GM19397 (cell line): ENCODE data around the gene OPHN1.
A peak's percentile ranks its signal among the peaks of the same experiment; 100 is the strongest.

Source experiments
- ATAC-seq: cut with Tn5 transposase; IDR thresholded peaks from one replicate; pipeline ENCODE4 v1.9.1; 2021; ENCODE audit warnings: mild to moderate bottlenecking, moderate library complexity; ENCODE audit not compliant: unreplicated experiment

OPHN1 gene, protein sequence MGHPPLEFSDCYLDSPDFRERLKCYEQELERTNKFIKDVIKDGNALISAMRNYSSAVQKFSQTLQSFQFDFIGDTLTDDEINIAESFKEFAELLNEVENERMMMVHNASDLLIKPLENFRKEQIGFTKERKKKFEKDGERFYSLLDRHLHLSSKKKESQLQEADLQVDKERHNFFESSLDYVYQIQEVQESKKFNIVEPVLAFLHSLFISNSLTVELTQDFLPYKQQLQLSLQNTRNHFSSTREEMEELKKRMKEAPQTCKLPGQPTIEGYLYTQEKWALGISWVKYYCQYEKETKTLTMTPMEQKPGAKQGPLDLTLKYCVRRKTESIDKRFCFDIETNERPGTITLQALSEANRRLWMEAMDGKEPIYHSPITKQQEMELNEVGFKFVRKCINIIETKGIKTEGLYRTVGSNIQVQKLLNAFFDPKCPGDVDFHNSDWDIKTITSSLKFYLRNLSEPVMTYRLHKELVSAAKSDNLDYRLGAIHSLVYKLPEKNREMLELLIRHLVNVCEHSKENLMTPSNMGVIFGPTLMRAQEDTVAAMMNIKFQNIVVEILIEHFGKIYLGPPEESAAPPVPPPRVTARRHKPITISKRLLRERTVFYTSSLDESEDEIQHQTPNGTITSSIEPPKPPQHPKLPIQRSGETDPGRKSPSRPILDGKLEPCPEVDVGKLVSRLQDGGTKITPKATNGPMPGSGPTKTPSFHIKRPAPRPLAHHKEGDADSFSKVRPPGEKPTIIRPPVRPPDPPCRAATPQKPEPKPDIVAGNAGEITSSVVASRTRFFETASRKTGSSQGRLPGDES

GRCh38 chrX:68433155-68433980 is at the start of gene OPHN1:
Gene OPHN1 (minus strand): TSS chrX:68433495. CDS start chrX:68433020, 475 bp downstream.
- ATAC-seq: no peak

DNA sequence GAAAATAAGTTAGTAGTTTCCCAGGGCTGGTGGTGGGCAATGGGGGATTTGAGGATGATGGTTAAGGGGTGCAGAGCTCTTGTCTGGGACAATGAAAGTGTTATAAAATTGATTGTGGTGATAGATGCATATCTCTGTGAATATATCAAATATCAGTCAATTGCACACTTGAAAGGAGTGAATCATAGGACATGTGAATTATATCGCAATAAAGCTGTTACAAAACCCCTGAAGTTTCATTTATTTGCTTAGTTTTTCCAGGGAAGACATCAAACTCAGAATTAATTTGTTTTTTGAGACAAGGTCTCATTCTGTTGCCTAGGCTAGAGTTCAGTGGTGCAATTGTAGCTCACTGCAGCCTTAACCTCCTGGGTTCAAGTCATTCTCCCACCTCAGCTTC is 47.7 kb upstream of the OPHN1 start:
- ATAC-seq: no peak

GRCh38 chrX:68464796-68465195 is 31.5 kb upstream of the OPHN1 start:
- no peak for ATAC-seq

DNA sequence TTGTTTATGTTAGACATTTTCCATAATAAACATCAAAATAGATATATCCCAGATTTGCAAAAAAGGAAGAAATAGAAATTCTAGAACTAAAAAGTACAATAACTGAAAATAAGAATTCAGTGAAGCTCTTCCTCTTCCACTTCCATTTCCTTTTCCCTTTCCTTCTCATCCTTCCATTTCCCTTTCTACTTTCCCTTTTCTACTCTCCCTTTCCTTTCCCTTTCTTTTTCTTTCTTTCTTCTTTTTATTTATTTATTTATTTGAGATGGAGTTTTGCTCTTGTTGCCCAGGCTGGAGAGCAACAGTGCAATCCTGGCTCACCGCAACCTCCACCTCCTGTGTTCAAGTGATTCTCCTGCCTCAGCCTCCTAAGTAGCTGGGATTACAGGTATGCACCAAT is 30.6 kb upstream of the OPHN1 start:
- no peak for ATAC-seq

GRCh38 chrX:68462653-68463052 is 29.4 kb upstream of the OPHN1 start:
- peak; percentile 61 for ATAC-seq

DNA sequence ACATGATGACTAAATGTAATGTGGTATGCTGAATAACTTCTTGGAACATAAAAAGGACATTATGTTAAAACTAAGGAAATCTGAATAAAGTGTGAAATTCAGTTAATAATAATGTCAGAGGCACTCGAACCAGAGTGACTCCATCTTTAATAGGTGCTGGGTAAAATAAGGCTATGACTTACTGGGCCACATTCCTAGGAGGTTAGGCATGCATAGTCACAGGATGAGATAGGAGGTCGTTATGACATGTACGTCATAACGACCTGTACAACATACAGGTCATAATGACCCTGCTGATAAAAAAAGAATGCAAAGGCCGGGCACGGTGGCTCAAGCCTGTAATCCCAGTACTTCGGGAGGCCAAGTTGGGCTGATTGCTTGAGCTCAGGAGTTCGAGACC is 28.9 kb upstream of the OPHN1 start:
- no peak for ATAC-seq

DNA sequence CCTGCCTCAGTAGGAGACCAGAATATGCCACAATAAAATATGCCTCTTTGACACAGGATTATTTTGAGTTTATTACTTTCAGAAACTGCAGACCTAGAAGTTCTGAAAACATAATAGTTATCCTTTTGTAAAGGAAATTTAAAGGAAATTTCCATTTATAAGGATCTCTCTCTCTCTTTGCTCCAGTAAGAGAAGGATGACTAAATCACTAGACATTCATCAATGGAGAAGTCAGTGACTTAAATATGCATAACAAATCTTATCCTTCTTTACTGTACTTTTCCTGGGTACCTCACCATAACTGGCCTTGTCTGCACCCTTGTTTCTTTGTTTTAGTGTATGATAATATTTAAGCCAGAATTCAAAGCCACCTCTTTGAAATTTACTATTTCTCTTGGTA is 28.3 kb upstream of the OPHN1 start:
- ATAC-seq: no peak

- ATAC-seq: no peak
These were observed 27.8 kb upstream of the OPHN1 start for GRCh38 chrX:68461093-68461492.

- no peak for ATAC-seq
These were observed 21.8 kb upstream of the OPHN1 start for GRCh38 chrX:68455151-68455510.

DNA sequence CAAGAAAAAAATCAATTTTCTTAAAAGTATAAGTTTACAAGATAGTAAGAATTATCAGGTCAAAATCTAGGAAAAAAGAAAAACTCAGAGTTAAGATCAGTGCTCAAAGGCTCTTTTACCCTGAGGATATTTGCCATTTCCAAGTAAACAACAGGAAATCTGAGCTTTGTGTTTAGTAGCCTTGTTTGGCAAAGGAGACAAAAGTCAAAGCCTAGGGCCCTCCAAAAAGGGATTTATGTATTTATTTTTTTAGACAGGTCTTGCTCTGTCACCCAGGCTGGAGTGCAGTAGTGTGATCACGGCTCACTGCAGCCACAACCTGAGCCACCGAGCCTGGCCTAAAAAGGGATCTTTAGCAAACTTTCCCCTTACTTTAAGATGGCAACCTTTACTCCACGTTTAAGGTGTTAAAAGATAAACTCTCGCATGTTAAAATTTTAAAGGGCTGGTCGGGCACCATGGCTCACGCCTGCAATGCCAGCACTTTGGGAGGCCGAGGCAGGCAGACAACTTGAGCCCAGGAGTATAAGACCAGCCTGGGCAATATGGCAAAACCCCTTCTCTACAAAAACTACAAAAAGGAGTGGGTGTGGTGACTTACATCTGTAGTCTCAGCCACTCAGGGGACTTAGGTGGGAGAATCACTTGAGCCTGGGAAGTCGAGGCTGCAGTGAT is 21.3 kb upstream of the OPHN1 start:
- ATAC-seq: no peak

DNA sequence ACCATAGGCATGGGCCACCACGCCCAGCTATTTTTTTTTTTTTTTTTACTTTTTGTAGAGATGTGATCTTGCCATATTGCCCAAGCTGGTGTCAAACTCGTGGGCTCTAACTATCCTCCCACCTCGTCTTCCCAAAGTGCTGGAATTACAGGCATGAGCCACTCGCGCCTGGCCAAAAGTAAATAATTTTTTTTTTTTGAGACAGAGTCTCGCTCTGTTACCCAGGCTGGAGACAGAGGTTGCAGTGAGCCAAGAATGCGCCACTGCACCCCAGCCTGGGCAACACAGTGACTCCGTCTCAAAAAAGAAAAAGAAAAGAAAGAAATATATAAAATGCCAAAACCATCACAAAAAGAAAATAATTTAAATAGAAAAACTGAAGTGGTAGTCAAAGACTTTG is 18.4 kb upstream of the OPHN1 start:
- no peak for ATAC-seq

DNA sequence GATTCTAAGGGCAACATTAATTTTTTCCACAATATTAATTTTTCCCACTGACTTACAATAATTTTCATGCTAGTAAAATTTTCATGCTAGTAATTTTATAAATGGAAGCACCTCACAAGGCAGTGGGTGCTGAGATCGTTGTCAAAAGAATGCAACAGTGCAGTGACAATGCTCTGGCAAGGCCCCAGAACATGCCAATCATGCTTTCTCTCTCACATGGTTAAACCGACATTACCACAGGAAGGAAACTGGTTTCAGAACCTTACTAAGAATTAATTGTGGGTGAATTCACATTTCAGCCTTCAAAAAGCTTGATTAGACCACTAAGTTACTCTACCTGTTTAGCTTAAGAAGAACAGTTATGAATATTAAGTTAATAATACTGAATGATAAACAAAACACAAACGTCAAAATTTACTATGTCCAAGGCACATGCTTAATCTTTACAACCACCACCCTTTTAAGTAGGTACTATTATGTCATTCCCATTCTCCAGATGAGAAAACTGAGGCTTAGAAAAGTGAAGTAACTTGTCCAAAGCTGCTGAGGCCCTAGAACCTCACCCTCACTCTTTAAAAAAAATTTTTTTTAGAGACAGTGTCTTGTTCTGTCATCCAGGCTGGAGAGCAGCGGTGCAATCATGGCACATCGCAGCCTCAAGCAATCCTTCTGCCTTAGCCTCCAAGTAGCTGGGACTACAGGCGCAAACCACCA is 10.0 kb upstream of the OPHN1 start:
- ATAC-seq: no peak

DNA sequence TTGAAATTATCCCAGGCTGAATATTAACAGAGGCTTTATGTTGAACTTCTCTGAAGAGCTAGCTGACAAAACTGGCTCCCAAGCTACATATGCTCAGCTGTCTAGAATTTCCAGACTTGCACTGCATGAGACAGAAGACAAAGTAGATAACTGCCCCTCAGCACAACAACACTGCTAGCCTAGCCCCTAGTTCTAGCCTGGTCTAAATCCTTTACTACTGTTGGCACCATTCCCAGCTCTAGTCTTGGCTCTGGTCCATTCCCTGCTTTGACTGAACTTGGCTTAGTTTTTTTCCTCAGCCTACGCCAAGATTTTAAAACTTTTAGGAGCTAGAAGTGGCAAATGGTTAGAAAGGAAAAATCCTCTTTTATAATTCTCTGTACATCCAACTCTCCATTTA is 7.6 kb upstream of the OPHN1 start:
- no peak for ATAC-seq

DNA sequence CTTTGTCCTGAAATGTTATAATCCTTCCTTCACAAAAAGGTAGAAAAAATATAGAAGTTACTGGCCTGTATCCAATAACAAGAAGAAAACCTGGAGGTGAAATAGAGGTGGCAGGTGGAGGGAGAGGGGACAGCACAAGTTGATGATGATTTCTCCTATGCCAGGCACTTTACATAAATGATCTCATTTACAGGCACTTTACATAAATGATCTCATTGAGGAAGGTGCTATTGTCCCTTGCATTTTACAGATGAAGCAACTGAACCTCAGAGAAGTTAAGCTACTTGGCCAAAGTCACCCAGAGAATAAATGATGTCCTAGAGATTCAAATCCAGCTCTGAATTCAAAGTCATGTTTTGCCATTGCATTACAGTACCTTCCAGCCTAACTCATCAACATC is 7.1 kb upstream of the OPHN1 start:
- no peak for ATAC-seq

DNA sequence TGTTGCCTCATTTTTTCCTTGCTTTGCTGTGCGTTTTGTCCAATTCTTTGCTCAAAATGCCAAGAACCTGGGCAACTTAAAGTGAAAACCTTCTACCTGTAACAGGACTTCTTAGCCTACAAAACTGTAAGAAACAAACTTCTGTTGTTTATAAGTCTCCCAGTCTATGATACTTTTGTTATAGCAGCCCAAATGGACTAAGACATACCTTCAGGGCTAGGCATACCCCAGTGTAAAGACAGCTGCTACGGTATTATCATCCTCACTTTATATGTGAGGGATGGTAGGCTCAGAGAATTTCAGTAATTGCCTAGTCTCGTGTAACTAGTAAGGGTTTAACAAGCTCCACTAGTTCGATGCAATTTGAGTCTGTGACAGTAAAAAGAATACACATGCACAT is 6.0 kb upstream of the OPHN1 start:
- no peak for ATAC-seq

DNA sequence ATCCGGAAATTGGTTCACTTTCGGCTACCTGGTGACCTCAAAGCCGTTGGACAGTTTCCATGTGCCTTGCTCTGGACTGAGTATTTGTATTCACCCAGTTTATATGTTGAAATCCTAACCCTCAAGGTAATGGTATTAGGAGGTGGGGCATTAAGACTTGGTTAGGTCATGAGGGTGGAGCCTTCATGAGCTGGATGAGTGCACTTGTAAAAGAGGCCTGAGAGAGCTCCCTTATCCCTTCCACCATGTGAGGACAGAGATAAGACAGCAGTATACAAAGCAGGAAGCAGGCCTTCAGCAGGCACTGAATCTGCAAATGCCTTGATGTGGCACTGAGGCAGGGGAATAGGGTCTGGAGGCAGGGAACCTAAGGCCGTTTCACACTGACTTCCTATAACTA is 5.3 kb upstream of the OPHN1 start:
- no peak for ATAC-seq

GRCh38 chrX:68433981-68434299 is 645 bp upstream of the OPHN1 start:
- no peak for ATAC-seq

- no peak for ATAC-seq
These were observed 647 bp downstream of the OPHN1 start for GRCh38 chrX:68432648-68433047.

DNA sequence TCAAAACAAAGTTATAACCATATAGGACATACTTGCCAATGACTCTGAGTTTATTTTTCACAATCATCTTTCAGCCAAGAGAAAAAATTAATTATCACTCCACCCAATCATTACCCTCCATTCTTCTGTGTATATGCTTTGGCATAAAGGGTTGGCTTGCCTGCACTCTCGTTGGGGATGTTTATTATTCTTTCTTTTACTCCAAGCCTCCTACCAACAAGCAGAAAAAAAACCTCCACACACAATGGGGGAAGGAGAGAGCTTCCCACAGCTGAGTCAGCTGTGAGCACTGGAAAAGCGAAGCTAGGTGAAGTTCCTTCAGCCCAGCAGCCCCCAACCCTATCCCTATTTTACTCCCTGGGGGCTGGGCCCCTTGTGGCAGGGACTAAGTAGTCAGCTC is 1.5 kb downstream of the OPHN1 start:
- no peak for ATAC-seq

GRCh38 chrX:68429216-68429615 is 4.1 kb downstream of the OPHN1 start:
- no peak for ATAC-seq
